G401.6 (cell line): Measurements from ENCODE around the gene SPATA3.
A peak's percentile ranks its signal among the peaks of the same experiment; 100 is the strongest.
"Not testable (repeated sequence)": the region's sequence is repeated elsewhere in the genome, so short reads cannot be mapped to it uniquely, and the experiment has no call there.

Source experiments
- FAIRE-seq: peaks from 2 replicates; lab custom pipeline; 2012; peaks lifted over from hg19 to GRCh38; lab: Jason Lieb, UNC

The SPATA3 gene

GRCh38 chr2:230995821-230996220 is at the start of gene SPATA3:
Gene SPATA3, plus strand, starts transcription at chr2:230996121. Its CDS starts 113 bp downstream, at chr2:230996234.
- FAIRE-seq: no peak

- no peak for FAIRE-seq
Observed at GRCh38 chr2:230946429-230947234, 49.3 kb upstream of the SPATA3 start.

- no peak for FAIRE-seq
Observed at GRCh38 chr2:230947235-230947576, 48.7 kb upstream of the SPATA3 start.

- no peak for FAIRE-seq
Observed at GRCh38 chr2:230947908-230948365, 48.0 kb upstream of the SPATA3 start.

- no peak for FAIRE-seq
Observed at GRCh38 chr2:230949966-230950873, 45.7 kb upstream of the SPATA3 start.

- no peak for FAIRE-seq
Observed at GRCh38 chr2:230950874-230951339, 45.0 kb upstream of the SPATA3 start.

- no peak for FAIRE-seq
Observed at GRCh38 chr2:230951396-230951795, 44.5 kb upstream of the SPATA3 start.

GRCh38 chr2:230952226-230952956 is 43.5 kb upstream of the SPATA3 start:
- no peak for FAIRE-seq

- no peak for FAIRE-seq
Observed at GRCh38 chr2:230953845-230954244, 42.1 kb upstream of the SPATA3 start.

- no peak for FAIRE-seq
Observed at GRCh38 chr2:230954746-230955145, 41.2 kb upstream of the SPATA3 start.

GRCh38 chr2:230955163-230955737 is 40.7 kb upstream of the SPATA3 start:
- no peak for FAIRE-seq

- no peak for FAIRE-seq
Observed at GRCh38 chr2:230956827-230957755, 38.8 kb upstream of the SPATA3 start.

GRCh38 chr2:230957756-230958391 is 38.0 kb upstream of the SPATA3 start:
- FAIRE-seq: peak; percentile 42

GRCh38 chr2:230958820-230959756 is 36.8 kb upstream of the SPATA3 start:
- FAIRE-seq: no peak

- no peak for FAIRE-seq
Observed at GRCh38 chr2:230960026-230960425, 35.9 kb upstream of the SPATA3 start.

GRCh38 chr2:230961091-230961491 is 34.8 kb upstream of the SPATA3 start:
- no peak for FAIRE-seq

GRCh38 chr2:230964136-230964730 is 31.7 kb upstream of the SPATA3 start:
- no peak for FAIRE-seq

- FAIRE-seq: no peak
Observed at GRCh38 chr2:230967113-230967512, 28.8 kb upstream of the SPATA3 start.

GRCh38 chr2:230968314-230968713 is 27.6 kb upstream of the SPATA3 start:
- FAIRE-seq: not testable (repeated sequence)
